Activated CD8-positive, alpha-beta memory T cell treated with anti-CD3 and anti-CD28 coated beads, Interleukin-2, amount 10 ng/mL, durations not matched to agents 7 days and 5 days (primary cell): ENCODE results near the gene MESD. TPM values are rescaled to one million over a fixed set of nuclear protein-coding genes. Genes with fewer than 3 reads are reported as not detected.
A peak's percentile ranks its signal among the peaks of the same experiment; 100 is the strongest.

Experiments used
- ATAC-seq: fragments of 150-1000 bp; cut with Tn5 transposase; one replicate; pipeline ENCODE4 v1.10.0; 2021; ENCODE audit warnings: moderate library complexity
- CTCF ChIA-PET: fragments of 350-600 bp; sonication (Branson Sonifier 250); formaldehyde crosslinking; loops from one replicate; lab custom pipeline; 2021; ENCODE audit warnings: antibody characterized with exemption; lab: Charles Lee
- DNase-seq: peaks from one replicate; pipeline ENCODE4 v3.0.0-alpha.2; 2020
- H3K27ac Mint-ChIP-seq: one replicate; pipeline ENCODE4 v1.8.0; 2021; ENCODE audit warnings: mild to moderate bottlenecking, mixed read lengths
- H3K27me3 Mint-ChIP-seq: one replicate; pipeline ENCODE4 v1.8.0; 2021; ENCODE audit warnings: mixed read lengths
- H3K36me3 Mint-ChIP-seq: one replicate; pipeline ENCODE4 v1.8.0; 2021; ENCODE audit warnings: mild to moderate bottlenecking, mixed read lengths
- H3K4me1 Mint-ChIP-seq: one replicate; pipeline ENCODE4 v1.8.0; 2021; ENCODE audit warnings: mixed read lengths
- H3K4me3 Mint-ChIP-seq: one replicate; pipeline ENCODE4 v1.8.0; 2021; ENCODE audit warnings: mild to moderate bottlenecking, moderate library complexity, mixed read lengths
- H3K9me3 Mint-ChIP-seq: one replicate; pipeline ENCODE4 v1.8.0; 2022; ENCODE audit warnings: low read depth, mixed read lengths
- total RNA-seq, 2 experiments: library from RNA; stranded (reverse); gene quantifications; one replicate each; pipeline ENCODE4 v1.2.3, GENCODE V29; 2021

MESD gene
- total RNA-seq, 2 experiments from 2014 or later = 27.6 to 27.8 TPM

DNA sequence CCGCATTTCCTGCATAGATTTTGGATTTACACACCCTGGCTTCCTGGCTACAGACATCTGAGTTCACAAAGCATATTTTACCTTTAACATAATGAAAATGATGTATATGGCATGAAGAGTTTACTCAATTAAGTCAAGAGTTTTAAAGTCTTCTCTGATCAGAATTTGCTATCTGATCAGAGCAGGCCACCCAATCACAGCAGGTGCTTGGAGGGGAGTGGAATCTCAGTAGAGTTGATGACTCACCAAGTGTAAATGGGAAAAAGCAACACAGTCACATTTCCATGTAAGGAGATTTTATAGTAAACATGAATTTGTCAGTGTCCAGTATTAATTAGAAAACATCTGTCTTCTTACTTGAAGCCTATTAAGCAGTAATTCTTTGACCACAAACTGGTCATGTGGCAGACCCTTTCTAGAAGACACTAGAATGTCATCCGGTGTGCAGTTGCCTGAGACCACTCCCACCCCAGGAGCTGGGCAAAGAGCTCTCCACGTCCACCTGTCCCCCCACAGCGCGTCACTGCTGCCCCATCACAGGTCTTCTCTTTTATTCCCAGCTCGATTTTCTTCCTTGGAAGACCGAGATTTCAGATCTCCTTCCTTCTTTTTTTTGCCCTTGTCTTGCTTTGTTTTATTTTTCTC, 10.8 kb downstream of the MESD start:
- no peak overlapping the region for H3K4me3 Mint-ChIP-seq
- DNase-seq (no peak), ATAC-seq (no peak)
- H3K27me3 Mint-ChIP-seq = no peaks in the 10 kb centered on the region
- peaks cover 45% of the 10 kb centered on the region for H3K4me1 Mint-ChIP-seq
- H3K27ac Mint-ChIP-seq = peak overlapping the region; percentile 8
- CTCF ChIA-PET = interaction anchor here (1.4 to 2.3 kb wide), 3 partner anchors 9 to 287 kb away, joined by 5 to 10 read pairs (median 6); no protein-coding TSS in a partner anchor
- H3K9me3 Mint-ChIP-seq = no peaks in the 10 kb centered on the region
- H3K36me3 Mint-ChIP-seq = peaks cover 39% of the 10 kb centered on the region

GRCh38 chr15:80977627-80978036, 12.0 kb downstream of the MESD start:
- peaks cover 34% of the 10 kb centered on the region for H3K36me3 Mint-ChIP-seq
- H3K9me3 Mint-ChIP-seq = no peaks in the 10 kb centered on the region
- DNase-seq = peak; percentile 56
- H3K4me1 Mint-ChIP-seq = peaks cover 40% of the 10 kb centered on the region
- no peaks in the 10 kb centered on the region for H3K27me3 Mint-ChIP-seq
- ATAC-seq = peak; percentile 64
- H3K4me3 Mint-ChIP-seq = no peak overlapping the region
- H3K27ac Mint-ChIP-seq = no peak overlapping the region
- CTCF ChIA-PET = interaction anchor here (0.9 to 4.6 kb wide), 6 partner anchors 9 to 289 kb away, joined by 3 to 37 read pairs (median 4); no protein-coding TSS in a partner anchor

DNA sequence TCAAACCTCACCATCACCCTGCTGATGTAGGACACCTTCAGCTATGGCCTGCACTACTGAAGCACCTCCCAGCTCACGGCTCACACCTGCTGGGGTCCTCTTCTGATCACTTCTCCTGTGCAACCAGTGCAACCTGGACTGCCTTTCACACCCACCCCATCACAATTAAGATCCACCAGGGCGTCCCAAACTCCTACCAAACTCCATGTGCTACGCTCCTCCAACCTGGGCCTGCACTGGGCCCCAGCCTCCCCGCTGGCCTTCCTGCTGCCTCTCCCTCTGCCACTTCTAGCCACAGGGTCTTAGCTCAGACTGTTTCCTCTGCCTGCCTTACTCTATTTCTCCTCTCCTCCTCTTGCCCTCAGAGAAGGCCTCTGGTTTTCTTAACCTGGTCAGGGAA, 12.8 kb downstream of the MESD start:
- no peaks in the 10 kb centered on the region for H3K27me3 Mint-ChIP-seq
- H3K9me3 Mint-ChIP-seq = no peaks in the 10 kb centered on the region
- peaks cover 36% of the 10 kb centered on the region for H3K4me1 Mint-ChIP-seq
- DNase-seq (no peak), ATAC-seq (no peak)
- peaks cover 27% of the 10 kb centered on the region for H3K36me3 Mint-ChIP-seq
- CTCF ChIA-PET = interaction anchor here (1.0 to 4.6 kb wide), 5 partner anchors 9 to 289 kb away, joined by 3 to 37 read pairs (median 4); no protein-coding TSS in a partner anchor
- H3K4me3 Mint-ChIP-seq = no peak overlapping the region
- H3K27ac Mint-ChIP-seq = no peak overlapping the region

DNA sequence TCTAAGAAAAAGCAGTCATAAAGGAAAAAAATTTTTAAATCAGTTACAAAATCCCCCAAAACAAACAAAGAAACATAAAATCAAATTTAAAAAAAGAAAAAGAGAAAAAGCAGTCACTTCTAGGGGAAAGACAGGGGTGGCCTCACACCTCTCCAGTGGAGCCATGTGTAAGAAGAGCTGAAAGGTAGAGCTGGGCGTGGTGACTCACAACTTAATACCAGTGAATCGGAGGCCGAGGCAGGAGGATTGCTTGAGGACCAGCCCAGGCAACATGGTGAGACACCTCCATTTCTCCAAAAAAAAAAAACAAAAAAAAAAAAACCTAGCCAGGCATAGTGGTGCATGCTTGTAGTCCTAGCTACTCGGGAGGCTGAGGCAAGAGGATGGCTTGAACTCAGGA, 14.7 kb downstream of the MESD start:
- Mint-ChIP-seq H3K4me1 (peaks cover 36% of the 10 kb centered on the region), H3K4me3 (no peak overlapping the region), H3K27me3 (no peaks in the 10 kb centered on the region), H3K27ac (no peak overlapping the region), H3K36me3 (peaks cover 23% of the 10 kb centered on the region), H3K9me3 (no peaks in the 10 kb centered on the region)
- DNase-seq = no peak
- CTCF ChIA-PET = interaction anchor here (0.7 to 4.6 kb wide), 5 partner anchors 16 to 519 kb away, joined by 3 to 37 read pairs (median 5); no protein-coding TSS in a partner anchor
- no peak for ATAC-seq

GRCh38 chr15:80972276-80972675, 17.3 kb downstream of the MESD start:
- DNase-seq (no peak), ATAC-seq (no peak)
- no peak overlapping the region for H3K27ac Mint-ChIP-seq
- CTCF ChIA-PET = interaction anchor here (0.8 to 2.7 kb wide), 3 partner anchors 12 to 294 kb away, joined by 3 to 16 read pairs (median 3); no protein-coding TSS in a partner anchor
- no peak overlapping the region for H3K4me3 Mint-ChIP-seq
- H3K36me3 Mint-ChIP-seq = peaks cover 7% of the 10 kb centered on the region
- H3K9me3 Mint-ChIP-seq = no peaks in the 10 kb centered on the region
- H3K4me1 Mint-ChIP-seq = peaks cover 20% of the 10 kb centered on the region
- no peaks in the 10 kb centered on the region for H3K27me3 Mint-ChIP-seq

- Mint-ChIP-seq H3K27me3 (no peaks in the 10 kb centered on the region), H3K36me3 (peaks cover 10% of the 10 kb centered on the region), H3K27ac (no peak overlapping the region), H3K9me3 (no peaks in the 10 kb centered on the region), H3K4me1 (peaks cover 10% of the 10 kb centered on the region), H3K4me3 (no peak overlapping the region)
- no peak for ATAC-seq
- DNase-seq = no peak
- CTCF ChIA-PET = interaction anchor here (2.4 to 3.4 kb wide), 4 partner anchors 181 to 404 kb away, joined by 6 to 21 read pairs (median 12); no protein-coding TSS in a partner anchor
Measured at GRCh38 chr15:80971143-80971542, 18.5 kb downstream of the MESD start.

- Mint-ChIP-seq H3K9me3 (no peaks in the 10 kb centered on the region), H3K36me3 (peaks cover 12% of the 10 kb centered on the region), H3K27me3 (no peaks in the 10 kb centered on the region)
Measured at GRCh38 chr15:80970658-80971057, 19.0 kb downstream of the MESD start.

GRCh38 chr15:80970018-80970657, 19.5 kb downstream of the MESD start:
- no peak overlapping the region for H3K4me3 Mint-ChIP-seq
- CTCF ChIA-PET = interaction anchor here (0.6 to 3.4 kb wide), 22 partner anchors 9 to 514 kb away, joined by 3 to 21 read pairs (median 5); partner anchors contain the start of gene CEMIP
- H3K27me3 Mint-ChIP-seq = no peaks in the 10 kb centered on the region
- no peak overlapping the region for H3K27ac Mint-ChIP-seq
- peaks cover 3% of the 10 kb centered on the region for H3K4me1 Mint-ChIP-seq
- no peaks in the 10 kb centered on the region for H3K9me3 Mint-ChIP-seq
- peak; percentile 57 for ATAC-seq
- DNase-seq = peak; percentile 61
- peaks cover 15% of the 10 kb centered on the region for H3K36me3 Mint-ChIP-seq

More at GRCh38 chr15:80970658-80971057, 19.0 kb downstream of the MESD start:
- CTCF ChIA-PET = interaction anchor here (0.6 to 3.4 kb wide), 17 partner anchors 9 to 515 kb away, joined by 3 to 21 read pairs (median 5); partner anchors contain the start of gene CEMIP
- peaks cover 8% of the 10 kb centered on the region for H3K4me1 Mint-ChIP-seq
- no peak overlapping the region for H3K27ac Mint-ChIP-seq
- DNase-seq (no peak), ATAC-seq (no peak)
- no peak overlapping the region for H3K4me3 Mint-ChIP-seq

- CTCF ChIA-PET = interaction anchor here (0.7 to 3.4 kb wide), 22 partner anchors 8 to 513 kb away, joined by 3 to 21 read pairs (median 5); partner anchors contain the start of gene CEMIP
- no peak overlapping the region for H3K27ac Mint-ChIP-seq
- H3K27me3 Mint-ChIP-seq = no peaks in the 10 kb centered on the region
- peaks cover 23% of the 10 kb centered on the region for H3K36me3 Mint-ChIP-seq
- no peak for DNase-seq
- H3K9me3 Mint-ChIP-seq = no peaks in the 10 kb centered on the region
- no peak overlapping the region for H3K4me3 Mint-ChIP-seq
- H3K4me1 Mint-ChIP-seq = no peaks in the 10 kb centered on the region
- ATAC-seq = no peak
Measured at GRCh38 chr15:80969316-80969715, 20.3 kb downstream of the MESD start.

GRCh38 chr15:80967991-80968510, 21.6 kb downstream of the MESD start:
- DNase-seq (no peak), ATAC-seq (no peak)
- peaks cover 3% of the 10 kb centered on the region for H3K4me1 Mint-ChIP-seq
- H3K36me3 Mint-ChIP-seq = peaks cover 29% of the 10 kb centered on the region
- CTCF ChIA-PET = interaction anchor here (0.9 to 3.4 kb wide), 7 partner anchors 10 to 512 kb away, joined by 3 to 21 read pairs (median 5); partner anchors contain the start of gene CEMIP
- no peaks in the 10 kb centered on the region for H3K27me3 Mint-ChIP-seq
- no peak overlapping the region for H3K4me3 Mint-ChIP-seq
- no peaks in the 10 kb centered on the region for H3K9me3 Mint-ChIP-seq
- H3K27ac Mint-ChIP-seq = no peak overlapping the region

GRCh38 chr15:80967451-80967850, 22.2 kb downstream of the MESD start:
- Mint-ChIP-seq H3K4me1 (peaks cover 9% of the 10 kb centered on the region), H3K36me3 (peaks cover 34% of the 10 kb centered on the region), H3K27ac (no peak overlapping the region), H3K4me3 (no peak overlapping the region), H3K27me3 (no peaks in the 10 kb centered on the region), H3K9me3 (no peaks in the 10 kb centered on the region)
- CTCF ChIA-PET = interaction anchor here (0.9 to 2.4 kb wide), 3 partner anchors 188 to 511 kb away, joined by 3 to 14 read pairs (median 3); partner anchors contain the start of gene CEMIP
- DNase-seq = no peak
- no peak for ATAC-seq

GRCh38 chr15:80966431-80967197, 23.0 kb downstream of the MESD start:
- peaks cover 38% of the 10 kb centered on the region for H3K36me3 Mint-ChIP-seq

More at GRCh38 chr15:80966431-80967197, 23.0 kb downstream of the MESD start:
- no peaks in the 10 kb centered on the region for H3K27me3 Mint-ChIP-seq
- H3K9me3 Mint-ChIP-seq = no peaks in the 10 kb centered on the region
- no peak overlapping the region for H3K4me3 Mint-ChIP-seq
- DNase-seq (peak; percentile 26), ATAC-seq (no peak)
- H3K27ac Mint-ChIP-seq = no peak overlapping the region
- peaks cover 17% of the 10 kb centered on the region for H3K4me1 Mint-ChIP-seq
- CTCF ChIA-PET = interaction anchor here (0.9 to 2.4 kb wide), 2 partner anchors 187 to 510 kb away, joined by 3 to 14 read pairs; partner anchors contain the start of gene CEMIP
